GM10266 (cell line): ENCODE data around the gene ZMYND12.

ENCODE experiments used
- DNase-seq: peaks from one replicate; pipeline ENCODE4 v3.0.0; 2012; ENCODE audit errors: extremely low spot score
- TF ChIP-seq, protein P1 (sequence below): IDR thresholded peaks from 2 replicates; pipeline ENCODE4 v1.5.1; 2012; ENCODE audit warnings: mild to moderate bottlenecking, low read depth; ENCODE audit not compliant: control insufficient read depth, insufficient read depth; ENCODE audit errors: missing control alignments

Gene ZMYND12

DNA sequence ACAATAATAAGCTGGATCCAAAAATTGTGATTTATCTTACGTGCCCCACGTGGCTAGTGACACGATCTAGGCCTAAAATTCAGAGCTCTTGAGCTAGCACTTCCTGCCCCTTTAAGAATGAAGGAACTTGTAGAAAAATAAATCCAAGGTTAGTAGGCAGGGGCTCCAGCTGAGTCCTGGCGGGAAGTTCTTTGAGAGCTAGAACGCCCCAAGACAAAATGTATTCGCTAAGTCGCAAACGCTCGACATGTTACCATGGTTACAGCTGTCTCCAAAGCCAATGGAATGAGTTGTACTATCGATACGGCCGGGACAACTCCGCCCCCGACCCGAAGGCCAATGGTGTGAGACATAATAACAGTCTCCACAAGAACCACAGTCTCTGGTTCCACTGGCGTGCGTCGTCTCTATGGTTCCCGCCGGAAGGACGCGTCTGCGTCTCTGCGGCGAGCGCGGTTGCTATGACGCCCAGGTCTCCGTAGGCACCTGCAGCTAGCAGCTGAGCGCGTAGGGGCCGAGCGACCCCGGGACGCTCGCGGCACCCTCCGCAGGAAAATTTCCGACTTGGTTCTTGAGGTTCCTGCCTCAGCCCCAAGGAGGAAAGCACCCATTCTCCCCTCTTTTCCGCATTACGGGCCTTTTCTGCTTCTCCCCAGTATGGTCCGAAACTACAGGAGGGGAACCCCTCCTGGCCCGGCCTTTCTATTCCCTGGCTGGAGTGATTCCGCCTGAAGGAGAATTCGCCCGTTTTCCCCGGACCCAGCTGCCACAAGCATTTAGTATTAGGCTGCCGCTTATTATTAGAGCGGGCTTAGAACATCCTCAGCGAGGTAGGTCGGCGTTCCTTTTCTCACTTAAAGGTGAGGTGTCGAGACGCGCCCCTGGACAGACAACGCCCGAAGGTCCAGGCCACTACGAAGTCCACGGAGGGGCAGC is 7.3 kb upstream of the ZMYND12 start, which contains the start of gene CCDC30:
Gene CCDC30 (plus strand): TSS at position 459 of the 936 bp plus-strand sequence. CDS start 17,266 bp downstream, outside the sequence.
- DNase-seq: peak; percentile 96
- TF ChIP-seq, protein P1, sequence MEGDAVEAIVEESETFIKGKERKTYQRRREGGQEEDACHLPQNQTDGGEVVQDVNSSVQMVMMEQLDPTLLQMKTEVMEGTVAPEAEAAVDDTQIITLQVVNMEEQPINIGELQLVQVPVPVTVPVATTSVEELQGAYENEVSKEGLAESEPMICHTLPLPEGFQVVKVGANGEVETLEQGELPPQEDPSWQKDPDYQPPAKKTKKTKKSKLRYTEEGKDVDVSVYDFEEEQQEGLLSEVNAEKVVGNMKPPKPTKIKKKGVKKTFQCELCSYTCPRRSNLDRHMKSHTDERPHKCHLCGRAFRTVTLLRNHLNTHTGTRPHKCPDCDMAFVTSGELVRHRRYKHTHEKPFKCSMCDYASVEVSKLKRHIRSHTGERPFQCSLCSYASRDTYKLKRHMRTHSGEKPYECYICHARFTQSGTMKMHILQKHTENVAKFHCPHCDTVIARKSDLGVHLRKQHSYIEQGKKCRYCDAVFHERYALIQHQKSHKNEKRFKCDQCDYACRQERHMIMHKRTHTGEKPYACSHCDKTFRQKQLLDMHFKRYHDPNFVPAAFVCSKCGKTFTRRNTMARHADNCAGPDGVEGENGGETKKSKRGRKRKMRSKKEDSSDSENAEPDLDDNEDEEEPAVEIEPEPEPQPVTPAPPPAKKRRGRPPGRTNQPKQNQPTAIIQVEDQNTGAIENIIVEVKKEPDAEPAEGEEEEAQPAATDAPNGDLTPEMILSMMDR: no peak

- TF ChIP-seq, protein P1: no peak
Observed at GRCh38 chr1:42461196-42461595, 5.4 kb upstream of the ZMYND12 start.

DNA sequence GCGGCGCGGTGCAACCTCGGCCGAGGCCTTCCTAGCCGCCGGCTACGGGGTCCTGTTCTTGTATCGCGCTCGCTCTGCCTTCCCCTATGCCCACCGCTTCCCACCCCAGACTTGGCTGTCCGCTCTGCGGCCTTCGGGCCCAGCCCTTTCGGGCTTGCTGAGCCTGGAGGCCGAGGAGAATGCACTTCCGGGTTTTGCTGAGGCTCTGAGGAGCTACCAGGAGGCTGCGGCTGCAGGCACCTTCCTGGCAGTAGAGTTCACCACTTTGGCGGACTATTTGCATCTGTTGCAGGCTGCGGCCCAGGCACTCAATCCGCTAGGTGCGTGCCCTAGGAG is 900 bp upstream of the ZMYND12 start:
- peak; percentile 68 for DNase-seq
- TF ChIP-seq, protein P1: no peak

More at GRCh38 chr1:42461196-42461595, 5.4 kb upstream of the ZMYND12 start:
- DNase-seq: no peak

DNA sequence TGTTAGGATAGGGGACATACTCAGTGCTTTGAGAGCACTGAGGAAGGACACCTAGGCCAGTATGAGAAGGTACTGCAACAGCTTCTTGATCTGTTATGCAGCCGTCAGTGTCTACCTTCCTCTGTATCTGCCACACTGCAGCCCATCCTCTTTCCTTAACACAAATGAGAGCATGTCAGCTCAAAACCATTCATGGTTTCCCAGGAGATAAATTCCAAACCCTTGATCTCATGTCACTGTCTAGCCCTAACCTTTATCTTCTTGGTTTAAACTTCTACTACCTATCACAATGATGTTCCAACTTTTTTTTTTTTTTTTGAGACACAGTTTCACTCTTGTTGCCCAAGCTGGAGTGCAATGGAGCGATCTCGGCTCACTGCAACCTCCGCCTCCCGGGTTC is 1.4 kb downstream of the ZMYND12 start:
- TF ChIP-seq, protein P1: no peak

DNA sequence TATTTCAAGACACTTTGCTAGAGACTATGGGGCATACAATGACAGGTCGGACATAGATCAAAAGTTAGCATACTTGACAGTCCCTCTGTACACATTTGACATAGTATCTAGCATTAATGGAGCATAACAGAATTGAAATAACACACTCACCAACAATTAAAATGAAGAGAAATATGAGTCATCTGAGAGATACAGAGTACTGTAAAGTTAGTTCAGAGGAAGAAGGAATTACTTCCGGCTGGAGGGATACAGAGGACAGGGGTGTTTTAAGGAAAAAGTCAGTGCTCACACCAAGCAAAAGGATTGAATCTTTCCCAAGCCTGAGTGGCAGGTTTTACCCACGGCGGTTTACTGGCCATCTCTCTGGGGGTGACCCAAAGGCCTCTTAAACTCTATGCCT is 2.4 kb downstream of the ZMYND12 start:
- TF ChIP-seq, protein P1: no peak
- DNase-seq: no peak

More for the DNA sequence above, 1.4 kb downstream of the ZMYND12 start:
- no peak for DNase-seq

DNA sequence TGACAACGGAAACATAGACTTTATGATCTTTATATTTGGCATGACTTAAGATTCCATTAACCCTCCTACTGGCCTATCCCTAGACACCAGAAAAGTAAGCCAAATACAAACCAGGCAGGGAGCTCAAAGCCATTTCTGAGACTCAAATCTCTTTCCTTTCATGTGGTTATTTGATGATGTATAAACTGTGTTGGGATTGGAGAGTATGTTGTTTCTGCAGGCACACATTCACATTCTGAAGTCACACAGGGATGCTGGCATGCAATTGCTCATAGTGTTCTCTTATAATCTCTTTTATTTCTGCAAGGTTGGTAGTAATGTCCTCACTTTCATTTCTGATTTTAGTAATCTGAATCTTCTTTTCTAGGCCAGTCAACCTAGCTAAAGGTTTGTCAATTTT is 5.8 kb downstream of the ZMYND12 start:
- no peak for DNase-seq
- TF ChIP-seq, protein P1: no peak

GRCh38 chr1:42449256-42449655 is 6.6 kb downstream of the ZMYND12 start:
- no peak for DNase-seq
- TF ChIP-seq, protein P1: no peak
